GM21381 (cell line): ENCODE results near the gene GZF1.
"Not testable (repeated sequence)": the region's sequence is repeated elsewhere in the genome, so short reads cannot be mapped to it uniquely, and the experiment has no call there.

Source experiments
- ATAC-seq: cut with Tn5 transposase; IDR thresholded peaks from one replicate; pipeline ENCODE4 v1.9.1; 2021; ENCODE audit warnings: mild to moderate bottlenecking, moderate library complexity; ENCODE audit not compliant: unreplicated experiment

Gene GZF1

GRCh38 chr20:23344336-23344735 lies 17.6 kb upstream of the GZF1 start:
- ATAC-seq, result no peak

DNA sequence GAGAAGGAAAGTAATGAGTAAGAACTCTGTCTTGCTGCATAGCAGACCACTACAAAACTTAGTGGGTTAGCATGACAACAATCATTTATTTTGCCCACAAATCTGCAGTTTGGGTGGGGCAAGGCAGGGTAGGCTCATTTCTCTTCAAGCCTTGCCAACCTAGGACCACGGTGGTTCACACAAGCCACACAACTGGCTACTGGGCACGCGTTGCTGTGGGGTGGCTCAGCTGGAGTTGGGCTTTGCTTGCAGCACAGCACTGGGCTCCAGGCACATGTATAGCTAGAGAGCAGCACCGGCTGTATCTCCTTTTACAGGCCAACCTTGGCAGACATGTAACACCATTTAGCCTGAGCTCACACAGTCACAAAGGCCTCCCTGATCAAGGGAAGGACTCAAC lies 16.0 kb upstream of the GZF1 start:
- ATAC-seq, result no peak

GRCh38 chr20:23347791-23348190 lies 14.2 kb upstream of the GZF1 start:
- no peak for ATAC-seq

DNA sequence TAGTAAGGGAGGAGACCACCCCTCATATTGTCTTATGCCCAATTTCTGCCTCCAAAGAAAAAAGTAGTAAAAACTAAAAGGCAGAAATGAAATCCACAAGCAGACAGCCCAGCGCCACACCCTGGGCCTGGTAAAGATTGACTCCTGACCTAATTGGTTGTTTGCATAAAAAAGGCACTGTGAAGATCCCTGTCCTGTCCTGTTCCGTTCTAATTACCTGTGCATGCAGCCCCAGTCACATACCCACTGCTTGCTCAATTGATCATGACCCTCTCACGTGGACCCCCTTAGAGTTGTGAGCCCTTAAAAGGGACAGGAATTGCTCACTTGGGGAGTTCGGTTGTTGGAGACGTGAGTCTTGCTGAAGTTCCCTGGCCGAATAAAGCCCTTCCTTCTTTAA lies 13.5 kb upstream of the GZF1 start:
- not testable (repeated sequence) for ATAC-seq

DNA sequence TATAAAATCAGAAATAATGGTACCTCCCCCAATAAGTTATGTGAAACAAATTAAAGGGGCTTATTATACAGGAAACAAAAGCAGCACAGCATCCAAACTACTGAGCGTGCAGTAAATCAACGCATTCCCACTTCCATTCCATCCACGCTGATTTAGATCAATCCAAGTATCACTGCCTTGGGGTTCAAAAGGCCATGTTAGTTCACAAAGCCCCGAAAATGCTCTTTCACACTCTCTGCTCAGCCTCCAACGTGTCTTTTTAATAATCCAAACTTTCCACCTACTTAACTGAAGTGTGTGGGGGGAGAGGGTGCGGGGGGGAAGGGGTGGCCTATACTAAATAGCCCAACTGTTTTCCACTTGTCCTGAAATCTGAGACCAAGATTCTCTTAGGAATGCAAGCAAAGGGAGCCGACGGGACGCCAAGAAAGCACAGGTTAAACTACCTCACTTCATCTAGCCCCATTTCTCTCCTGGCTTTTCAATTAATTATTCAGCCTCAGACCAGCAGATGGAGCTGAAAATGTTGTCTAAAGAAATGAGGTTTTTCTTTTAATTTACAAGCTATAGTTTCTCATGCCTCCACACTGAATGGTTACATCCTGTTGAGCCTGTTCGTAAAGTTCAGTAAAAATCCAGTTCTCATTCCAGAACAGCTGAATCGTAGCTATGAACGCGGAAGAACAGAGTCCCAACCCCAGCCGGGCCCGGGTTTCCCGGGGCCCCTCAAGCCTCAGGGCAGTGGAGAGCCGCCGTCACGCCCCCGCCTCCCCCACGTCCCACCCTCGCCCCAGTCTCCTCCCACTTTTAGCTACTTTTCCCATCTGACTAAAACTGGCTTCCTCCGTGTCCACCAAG lies 12.4 kb upstream of the GZF1 start:
- peak; percentile 43 for ATAC-seq

- peak; percentile 87 for ATAC-seq
Measured at GRCh38 chr20:23350196-23350903, 11.6 kb upstream of the GZF1 start, which contains the start of gene NXT1. NXT1 (plus strand) TSS chr20:23350791; CDS start chr20:23354042, 3,251 bp downstream.

GRCh38 chr20:23350904-23351838 lies 10.8 kb upstream of the GZF1 start:
- ATAC-seq, result peak; percentile 19

DNA sequence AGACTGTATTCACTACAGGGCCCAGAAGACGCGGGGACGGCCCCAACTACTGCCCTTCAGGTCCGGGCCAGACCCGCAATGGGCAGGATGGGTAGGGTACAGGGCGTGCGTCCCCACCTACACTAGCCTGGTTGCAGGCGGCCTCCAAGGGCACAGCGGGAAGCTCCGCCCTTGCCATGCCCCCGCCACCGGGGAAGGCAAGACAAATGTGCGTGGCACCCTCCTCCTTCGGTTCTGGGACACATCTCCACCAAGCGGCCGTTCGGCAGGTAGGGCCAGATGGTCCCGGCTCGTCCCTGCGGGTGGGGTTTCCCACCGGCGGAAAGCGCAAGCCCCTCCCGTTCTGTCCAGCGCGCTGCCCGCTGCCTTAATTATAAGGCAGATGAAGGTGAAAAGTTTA lies 5.8 kb upstream of the GZF1 start:
- ATAC-seq, result no peak

- ATAC-seq, result peak; percentile 70
Measured at GRCh38 chr20:23357767-23358562, 4.0 kb upstream of the GZF1 start.

DNA sequence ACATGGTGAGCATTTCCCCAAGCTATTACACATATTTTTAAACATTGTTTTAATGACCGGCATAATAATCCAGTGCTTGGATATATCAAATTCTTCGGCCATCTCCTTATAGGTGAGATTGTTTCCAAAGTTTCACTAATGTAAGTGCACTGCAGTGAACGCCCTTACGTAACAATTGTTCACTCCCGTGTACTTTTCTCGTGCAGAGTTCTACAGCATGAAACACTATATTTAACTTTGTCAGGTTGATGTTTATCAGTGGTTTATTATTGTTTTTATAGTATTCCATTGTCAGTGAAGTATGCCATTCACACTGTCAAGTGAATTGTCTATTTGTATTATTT lies 3.4 kb upstream of the GZF1 start:
- ATAC-seq, result no peak

GRCh38 chr20:23358923-23359593 lies 2.9 kb upstream of the GZF1 start:
- no peak for ATAC-seq

- no peak for ATAC-seq
Measured at GRCh38 chr20:23360531-23360930, 1.5 kb upstream of the GZF1 start.

DNA sequence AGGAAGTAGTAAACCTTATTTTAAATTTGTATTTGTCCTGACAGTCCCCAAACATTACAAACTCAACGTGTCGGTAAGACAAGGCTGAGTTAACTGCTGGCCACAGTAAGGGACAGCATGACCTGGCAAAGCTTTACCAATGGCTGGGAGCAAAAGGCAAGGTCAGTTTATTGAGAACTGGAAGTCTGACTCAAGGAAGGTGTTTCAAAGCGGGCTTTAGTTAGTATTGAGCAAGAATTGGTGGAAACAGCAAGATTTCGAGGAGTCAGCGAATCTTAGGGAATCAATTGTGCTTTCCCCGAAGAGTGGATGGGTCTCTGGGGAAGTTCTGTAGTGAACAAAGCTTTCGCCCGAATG lies 885 bp upstream of the GZF1 start:
- no peak for ATAC-seq

DNA sequence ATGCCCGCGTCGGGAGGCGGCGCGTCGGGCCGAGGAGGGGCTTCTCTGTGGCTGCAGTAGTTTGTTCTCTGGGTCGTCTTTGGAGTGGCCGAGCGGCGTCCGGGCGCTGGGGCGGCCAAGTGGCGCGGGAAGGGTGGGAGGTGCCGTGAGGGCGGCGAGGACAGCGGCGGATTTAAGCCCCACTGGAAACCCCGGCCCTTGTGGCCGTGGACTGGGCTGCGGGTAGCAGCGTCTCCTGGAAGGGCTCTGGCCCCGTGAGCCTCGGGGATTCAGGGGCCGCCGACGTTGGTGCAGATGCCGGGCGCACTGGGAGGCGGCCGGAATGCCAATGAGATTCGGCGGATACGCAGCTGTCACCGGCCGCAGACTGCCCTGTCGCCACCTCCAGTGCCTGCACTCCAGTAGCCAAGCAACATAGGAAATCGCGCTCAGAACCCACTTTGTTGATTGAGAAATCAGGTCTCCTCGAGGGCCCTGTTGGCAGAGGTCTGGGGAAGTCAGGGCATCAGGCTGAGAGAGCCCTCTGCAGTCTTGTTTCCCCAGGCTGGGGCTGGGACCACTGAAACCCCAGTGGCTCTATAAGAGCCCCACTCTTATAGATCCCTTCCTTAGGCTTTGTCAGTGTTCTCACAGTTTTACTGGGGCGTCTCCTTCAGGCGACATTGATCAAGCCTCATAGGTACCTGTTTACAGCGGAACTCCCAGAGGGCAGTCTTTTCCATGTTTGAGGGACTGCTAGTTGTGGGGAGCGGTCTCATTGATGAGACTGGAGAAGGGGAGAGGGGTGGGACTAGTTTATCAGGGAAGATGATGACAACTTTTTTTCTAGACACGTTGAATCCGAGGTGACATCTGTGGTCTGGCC lies 642 bp downstream of the GZF1 start:
- peak; percentile 13 for ATAC-seq

- no peak for ATAC-seq
Measured at GRCh38 chr20:23363257-23363649, 1.3 kb downstream of the GZF1 start.

DNA sequence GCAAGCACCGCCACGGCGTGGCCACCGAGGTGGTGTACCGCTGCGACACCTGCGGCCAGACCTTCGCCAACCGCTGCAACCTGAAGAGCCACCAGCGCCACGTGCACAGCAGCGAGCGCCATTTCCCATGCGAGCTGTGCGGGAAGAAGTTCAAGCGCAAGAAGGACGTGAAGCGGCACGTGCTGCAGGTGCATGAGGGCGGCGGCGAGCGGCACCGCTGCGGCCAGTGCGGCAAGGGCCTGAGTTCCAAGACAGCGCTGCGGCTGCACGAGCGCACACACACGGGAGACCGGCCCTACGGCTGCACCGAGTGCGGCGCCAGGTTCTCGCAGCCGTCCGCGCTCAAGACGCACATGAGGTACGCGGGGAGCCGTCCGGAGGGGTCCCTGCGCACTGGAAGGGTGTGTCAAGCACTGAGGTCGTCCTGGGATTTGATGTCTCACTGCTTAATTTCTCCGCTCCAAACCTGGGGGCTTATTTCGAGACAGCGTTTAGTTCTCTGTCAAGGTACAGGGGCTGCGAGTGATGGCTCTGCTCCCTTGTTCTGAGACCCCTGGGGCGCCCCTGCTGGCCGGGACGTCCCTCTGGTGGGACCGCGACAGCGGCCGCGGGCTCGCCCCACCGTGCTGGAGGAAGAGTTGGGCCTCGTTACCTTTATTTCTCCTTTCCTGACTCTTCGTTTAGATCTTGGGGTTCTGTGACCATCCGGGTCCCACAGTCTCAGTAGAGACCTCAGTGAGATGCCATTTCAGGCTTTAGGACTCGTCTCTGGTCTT lies 3.6 kb downstream of the GZF1 start:
- ATAC-seq, result no peak

DNA sequence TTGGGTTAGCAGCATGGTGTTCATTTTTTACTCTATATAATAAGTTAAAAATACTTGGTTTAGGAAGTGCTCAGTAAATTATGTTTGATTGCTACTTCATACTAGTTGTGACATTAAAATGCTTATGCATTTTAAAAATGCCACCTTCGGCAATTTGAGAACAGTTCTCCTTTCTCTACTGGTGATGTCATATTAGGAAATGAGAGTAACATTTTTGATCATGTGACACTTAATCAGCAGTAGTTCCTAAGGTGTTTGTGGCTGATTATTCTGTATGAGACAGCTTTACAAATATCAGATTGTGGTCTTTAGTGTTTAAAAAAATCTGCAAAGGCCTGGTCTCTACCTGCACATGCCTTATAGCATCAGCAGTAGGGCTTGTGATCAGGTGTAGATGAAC lies 4.4 kb downstream of the GZF1 start:
- ATAC-seq, result no peak

- no peak for ATAC-seq
Measured at GRCh38 chr20:23367770-23368169, 5.8 kb downstream of the GZF1 start.
